Measurements from ENCODE around the gene FAM78B.

- TF ChIP-seq CTCF (IDR thresholded peaks at IDR 0.05): no peak
- TF ChIP-seq POLR2A (IDR thresholded peaks at IDR 0.05): no peak
These were observed 82.9 kb downstream of the FAM78B start for GRCh38 chr1:166083887-166084286.

All from Peyer's patch (tissue), 4 donors.